Gastrocnemius medialis (tissue), 4 donors: ENCODE measurements around the gene FUS.

Experiments used
- CTCF ChIP-seq, 5 experiments: fragments of 450-650 bp in 3 of 5; fragments of 200-600 bp in 2 of 5; sonication (generic) in 2 of 5; IDR thresholded peaks in 4 of 5; conservative IDR thresholded peaks in 1 of 5; 1 replicate in 4 of 5; 2 replicates in 1 of 5; pipeline ENCODE4 v1.5.1; 2016 to 2019; ENCODE audit warnings: antibody characterized with exemption in 5 of 5, mild to moderate bottlenecking in 3 of 5, moderate library complexity in 3 of 5
- POLR2A ChIP-seq, 2 donors: fragments of 450-650 bp; IDR thresholded peaks; one replicate each; pipeline ENCODE4 v1.6.1; 2017; ENCODE audit warnings: antibody characterized with exemption in 2 of 2, mild to moderate bottlenecking in 2 of 2, moderate library complexity in 2 of 2

GRCh38 chr16:31167315-31167714 lies 12.6 kb upstream of the FUS start:
- TF ChIP-seq CTCF (IDR thresholded peaks at IDR 0.05 in 4 of 5, conservative IDR thresholded peaks at IDR 0.05 in 1 of 5) (no peak), POLR2A (IDR thresholded peaks at IDR 0.05) (no peak)
